PC-9 (cell line): Measurements from ENCODE around the gene SYPL1.

Experiments
- CTCF ChIP-seq: fragments of 200-600 bp; sonication (generic); conservative IDR thresholded peaks from 2 replicates; pipeline ENCODE4 v1.6.1; 2017; ENCODE audit warnings: mixed run types, antibody characterized with exemption, mild to moderate bottlenecking, moderate library complexity
- EZH2 ChIP-seq: fragments of 200-600 bp; sonication (generic); IDR thresholded peaks from 2 replicates; pipeline ENCODE4 v1.8.0; 2017; ENCODE audit warnings: antibody characterized with exemption, low read depth

GRCh38 chr7:106064771-106065574, 47.1 kb downstream of the SYPL1 start:
- no peak for TF ChIP-seq CTCF
- TF ChIP-seq EZH2 = no peak
